ENCODE results near the gene MRPL18. TPM values are rescaled to one million over a fixed set of nuclear protein-coding genes. Genes with fewer than 3 reads are reported as not detected.

Gene MRPL18
- total RNA-seq, 1 donor from 2014 or later: 119 TPM

GRCh38 chr6:159806021-159806458 lies 15.8 kb downstream of the MRPL18 start:
- TF ChIP-seq, protein P1, sequence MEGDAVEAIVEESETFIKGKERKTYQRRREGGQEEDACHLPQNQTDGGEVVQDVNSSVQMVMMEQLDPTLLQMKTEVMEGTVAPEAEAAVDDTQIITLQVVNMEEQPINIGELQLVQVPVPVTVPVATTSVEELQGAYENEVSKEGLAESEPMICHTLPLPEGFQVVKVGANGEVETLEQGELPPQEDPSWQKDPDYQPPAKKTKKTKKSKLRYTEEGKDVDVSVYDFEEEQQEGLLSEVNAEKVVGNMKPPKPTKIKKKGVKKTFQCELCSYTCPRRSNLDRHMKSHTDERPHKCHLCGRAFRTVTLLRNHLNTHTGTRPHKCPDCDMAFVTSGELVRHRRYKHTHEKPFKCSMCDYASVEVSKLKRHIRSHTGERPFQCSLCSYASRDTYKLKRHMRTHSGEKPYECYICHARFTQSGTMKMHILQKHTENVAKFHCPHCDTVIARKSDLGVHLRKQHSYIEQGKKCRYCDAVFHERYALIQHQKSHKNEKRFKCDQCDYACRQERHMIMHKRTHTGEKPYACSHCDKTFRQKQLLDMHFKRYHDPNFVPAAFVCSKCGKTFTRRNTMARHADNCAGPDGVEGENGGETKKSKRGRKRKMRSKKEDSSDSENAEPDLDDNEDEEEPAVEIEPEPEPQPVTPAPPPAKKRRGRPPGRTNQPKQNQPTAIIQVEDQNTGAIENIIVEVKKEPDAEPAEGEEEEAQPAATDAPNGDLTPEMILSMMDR (IDR thresholded peaks at IDR 0.05): no peak
- no peaks in the 10 kb centered on the region for H3K4me1 ChIP-seq
- H3K27me3 ChIP-seq: no peaks in the 10 kb centered on the region
- H3K36me3 ChIP-seq: no peaks in the 10 kb centered on the region
- H3K27ac ChIP-seq: no peak overlapping the region
- no peak overlapping the region for H3K4me3 ChIP-seq
- intact Hi-C loops (cut with DNase I): no loop called here
- H3K9me3 ChIP-seq: no peaks in the 10 kb centered on the region
- no peak for DNase-seq (ENCODE audit: low spot score in 2 of 2)

DNA sequence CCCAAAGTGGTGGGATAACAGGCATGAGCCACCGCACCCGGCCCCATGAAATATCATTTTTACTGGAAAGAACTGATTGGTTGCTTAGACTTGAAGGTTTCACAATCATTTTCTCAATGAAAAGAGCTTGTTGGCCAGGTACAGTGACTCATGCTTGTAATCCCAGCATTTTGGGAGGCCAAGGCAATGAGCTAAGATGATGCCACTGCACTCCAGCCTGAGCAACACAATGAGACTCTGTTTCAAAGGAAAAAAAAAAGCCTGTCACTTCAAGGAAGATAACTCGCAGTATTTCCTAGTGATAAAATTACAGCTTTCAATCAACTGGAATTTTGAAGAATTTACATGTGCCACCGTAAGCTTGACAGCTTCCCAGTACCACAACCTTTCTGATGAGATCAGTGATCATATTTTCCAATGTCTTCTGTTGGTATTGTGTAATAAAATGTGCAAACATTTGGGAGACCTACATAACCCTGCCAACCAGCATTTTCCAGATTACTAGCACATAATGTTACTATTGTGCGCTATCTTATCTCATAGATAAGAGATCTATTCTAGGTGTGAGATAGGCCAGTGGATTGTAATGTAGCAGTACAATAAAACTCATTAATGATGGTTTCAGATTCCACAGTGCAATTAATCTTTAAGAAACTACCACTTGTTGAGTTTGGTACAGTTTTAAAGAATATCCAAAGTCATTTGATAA lies 17.0 kb downstream of the MRPL18 start:
- no peak overlapping the region for H3K27ac ChIP-seq
- TF ChIP-seq, protein P1 (IDR thresholded peaks at IDR 0.05): no peak
- H3K9me3 ChIP-seq: no peaks in the 10 kb centered on the region
- no peaks in the 10 kb centered on the region for H3K36me3 ChIP-seq
- no peaks in the 10 kb centered on the region for H3K4me1 ChIP-seq
- no peak for DNase-seq (ENCODE audit: low spot score in 2 of 2)
- H3K27me3 ChIP-seq: no peaks in the 10 kb centered on the region
- intact Hi-C loops (cut with DNase I): no loop called here
- no peak overlapping the region for H3K4me3 ChIP-seq

- no peaks in the 10 kb centered on the region for H3K27me3 ChIP-seq
- no peak overlapping the region for H3K4me3 ChIP-seq
- H3K27ac ChIP-seq: no peak overlapping the region
- TF ChIP-seq, protein P1 (IDR thresholded peaks at IDR 0.05): no peak
- DNase-seq (ENCODE audit: low spot score in 2 of 2): no peak
- no peaks in the 10 kb centered on the region for H3K4me1 ChIP-seq
- no peaks in the 10 kb centered on the region for H3K9me3 ChIP-seq
- intact Hi-C loops (cut with DNase I): no loop called here
- no peaks in the 10 kb centered on the region for H3K36me3 ChIP-seq
Measured at GRCh38 chr6:159808647-159809046, 18.4 kb downstream of the MRPL18 start.

GRCh38 chr6:159809149-159809548 lies 18.9 kb downstream of the MRPL18 start:
- intact Hi-C loops (cut with DNase I): no loop called here
- DNase-seq (ENCODE audit: low spot score in 2 of 2): no peak
- no peaks in the 10 kb centered on the region for H3K36me3 ChIP-seq
- no peaks in the 10 kb centered on the region for H3K27me3 ChIP-seq
- H3K4me1 ChIP-seq: no peaks in the 10 kb centered on the region
- no peaks in the 10 kb centered on the region for H3K9me3 ChIP-seq
- TF ChIP-seq, protein P1 (IDR thresholded peaks at IDR 0.05): no peak
- no peak overlapping the region for H3K27ac ChIP-seq
- H3K4me3 ChIP-seq: no peak overlapping the region

DNA sequence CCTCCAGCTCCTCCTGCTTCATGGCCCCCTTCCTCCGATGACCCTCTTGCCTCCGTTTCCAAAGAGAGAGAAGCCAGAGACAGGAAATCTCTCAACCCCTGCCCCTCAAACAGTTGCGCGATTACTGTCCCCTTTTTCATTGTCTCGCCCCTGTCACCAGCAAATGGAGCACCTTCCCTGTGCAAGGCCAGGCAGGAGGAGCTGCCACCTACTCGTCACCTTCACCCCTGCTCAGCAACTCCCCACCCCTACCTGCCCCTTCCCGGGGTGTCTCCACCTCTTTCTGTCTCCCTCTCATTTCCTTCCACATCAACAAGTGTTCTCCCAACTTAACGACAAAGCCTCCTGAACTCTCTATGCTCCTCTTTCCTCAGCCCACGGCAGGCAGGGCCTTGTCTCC lies 23.5 kb downstream of the MRPL18 start:
- intact Hi-C loops (cut with DNase I): no loop called here

More for the DNA sequence above, 23.5 kb downstream of the MRPL18 start:
- Histone ChIP-seq H3K4me1 (no peaks in the 10 kb centered on the region), H3K4me3 (no peak overlapping the region), H3K36me3 (no peaks in the 10 kb centered on the region), H3K27ac (no peak overlapping the region), H3K9me3 (no peaks in the 10 kb centered on the region), H3K27me3 (no peaks in the 10 kb centered on the region)
- TF ChIP-seq, protein P1 (IDR thresholded peaks at IDR 0.05): no peak
- peak in 1 of 2 donors; percentile 12 for DNase-seq (ENCODE audit: low spot score in 2 of 2)

Measured in ascending aorta (tissue), 2 donors.